ENCODE results near the gene PAIP1. TPM values are rescaled to one million over a fixed set of nuclear protein-coding genes. Genes with fewer than 3 reads are reported as not detected.

Gene PAIP1
- total and polyA plus RNA-seq, 2 donors from 2014 or later, result 65.0 to 75.8 TPM

GRCh38 chr5:43543434-43543833 is 13.4 kb downstream of the PAIP1 start:
- Histone ChIP-seq H3K9ac (ENCODE audit: low read length in 3 of 3) (no peak overlapping the region), H3K27me3 (ENCODE audit: control insufficient read depth, insufficient read depth, low read length) (no peaks in the 10 kb centered on the region), H3K4me1 (ENCODE audit: control insufficient read depth in 2 of 3, insufficient read depth in 2 of 3, low read depth in 1 of 3, low read length in 3 of 3) (no peaks in the 10 kb centered on the region), H3K4me3 (ENCODE audit: low read length in 3 of 3) (no peak overlapping the region), H3K9me3 (ENCODE audit: control insufficient read depth in 2 of 3, insufficient read depth in 1 of 3, low read length in 3 of 3) (no peaks in the 10 kb centered on the region), H3K36me3 (ENCODE audit: control insufficient read depth in 2 of 3, insufficient read depth in 3 of 3, low read length in 3 of 3) (peaks cover 11 to 23% (median 20%) of the 10 kb centered on the region in 3 donors), H3K27ac (ENCODE audit: low read depth in 2 of 2, low read length in 2 of 2) (no peak overlapping the region)
- DNase-seq (peak in 1 of 5 donors; percentile 21), FAIRE-seq (peak; percentile 25)
- TF ChIP-seq CTCF (IDR thresholded peaks at IDR 0.05; ENCODE audit: borderline replicate concordance, extremely low read depth, insufficient read depth), result no peak
- intact Hi-C loops (cut with DNase I), result no loop called here

- no peaks in the 10 kb centered on the region for H3K9me3 ChIP-seq (ENCODE audit: control insufficient read depth in 2 of 3, insufficient read depth in 1 of 3, low read length in 3 of 3)
- DNase-seq (no peak), FAIRE-seq (no peak)
- H3K27me3 ChIP-seq (ENCODE audit: control insufficient read depth, insufficient read depth, low read length), result no peaks in the 10 kb centered on the region
- no peak for TF ChIP-seq CTCF (IDR thresholded peaks at IDR 0.05; ENCODE audit: borderline replicate concordance, extremely low read depth, insufficient read depth)
- no peak overlapping the region for H3K4me3 ChIP-seq (ENCODE audit: low read length in 3 of 3)
- intact Hi-C loops (cut with DNase I), result no loop called here
- H3K9ac ChIP-seq (ENCODE audit: low read length in 3 of 3), result no peak overlapping the region
- H3K36me3 ChIP-seq (ENCODE audit: control insufficient read depth in 2 of 3, insufficient read depth in 3 of 3, low read length in 3 of 3), result peaks cover 9 to 25% (median 16%) of the 10 kb centered on the region in 3 donors
- no peaks in the 10 kb centered on the region for H3K4me1 ChIP-seq (ENCODE audit: control insufficient read depth in 2 of 3, insufficient read depth in 2 of 3, low read depth in 1 of 3, low read length in 3 of 3)
- H3K27ac ChIP-seq (ENCODE audit: low read depth in 2 of 2, low read length in 2 of 2), result no peak overlapping the region
These were observed 16.1 kb downstream of the PAIP1 start for GRCh38 chr5:43540746-43541145.

- TF ChIP-seq CTCF (IDR thresholded peaks at IDR 0.05; ENCODE audit: borderline replicate concordance, extremely low read depth, insufficient read depth), result no peak
- DNase-seq (no peak), FAIRE-seq (no peak)
- H3K27ac ChIP-seq (ENCODE audit: low read depth in 2 of 2, low read length in 2 of 2), result no peak overlapping the region
- peaks cover 14 to 54% (median 22%) of the 10 kb centered on the region in 3 donors for H3K36me3 ChIP-seq (ENCODE audit: control insufficient read depth in 2 of 3, insufficient read depth in 3 of 3, low read length in 3 of 3)
- H3K4me3 ChIP-seq (ENCODE audit: low read length in 3 of 3), result no peak overlapping the region
- no peaks in the 10 kb centered on the region for H3K27me3 ChIP-seq (ENCODE audit: control insufficient read depth, insufficient read depth, low read length)
- intact Hi-C loops (cut with DNase I), result no loop called here
- no peaks in the 10 kb centered on the region for H3K9me3 ChIP-seq (ENCODE audit: control insufficient read depth in 2 of 3, insufficient read depth in 1 of 3, low read length in 3 of 3)
- no peaks in the 10 kb centered on the region for H3K4me1 ChIP-seq (ENCODE audit: control insufficient read depth in 2 of 3, insufficient read depth in 2 of 3, low read depth in 1 of 3, low read length in 3 of 3)
- H3K9ac ChIP-seq (ENCODE audit: low read length in 3 of 3), result no peak overlapping the region
These were observed 19.9 kb downstream of the PAIP1 start for GRCh38 chr5:43536972-43537371.

GRCh38 chr5:43533646-43534045 is 23.2 kb downstream of the PAIP1 start:
- no peak for TF ChIP-seq CTCF (IDR thresholded peaks at IDR 0.05; ENCODE audit: borderline replicate concordance, extremely low read depth, insufficient read depth)
- no peak for DNase-seq
- no peak overlapping the region for H3K9ac ChIP-seq (ENCODE audit: low read length in 3 of 3)
- no peak overlapping the region for H3K27ac ChIP-seq (ENCODE audit: low read depth in 2 of 2, low read length in 2 of 2)
- peaks cover 14 to 62% (median 24%) of the 10 kb centered on the region in 3 donors for H3K36me3 ChIP-seq (ENCODE audit: control insufficient read depth in 2 of 3, insufficient read depth in 3 of 3, low read length in 3 of 3)
- no peak for FAIRE-seq
- no peak overlapping the region for H3K4me3 ChIP-seq (ENCODE audit: low read length in 3 of 3)
- H3K27me3 ChIP-seq (ENCODE audit: control insufficient read depth, insufficient read depth, low read length), result no peaks in the 10 kb centered on the region
- H3K9me3 ChIP-seq (ENCODE audit: control insufficient read depth in 2 of 3, insufficient read depth in 1 of 3, low read length in 3 of 3), result no peaks in the 10 kb centered on the region
- no peaks in the 10 kb centered on the region for H3K4me1 ChIP-seq (ENCODE audit: control insufficient read depth in 2 of 3, insufficient read depth in 2 of 3, low read depth in 1 of 3, low read length in 3 of 3)
- intact Hi-C loops (cut with DNase I), result no loop called here

All from kidney (tissue), 14 donors.